HL-60 (cell line): ENCODE measurements around the gene KCNH8.

Source experiments
- CTCF ChIP-seq: IDR thresholded peaks from one replicate; pipeline ENCODE4 v1.5.1; 2011; ENCODE audit warnings: low read length, control low read depth, inconsistent platforms; ENCODE audit not compliant: insufficient read depth
- POLR2AphosphoS5 ChIP-seq: IDR thresholded peaks from 2 replicates; pipeline ENCODE4 v1.6.1; 2012; ENCODE audit warnings: low read depth
- SPI1 ChIP-seq: IDR thresholded peaks from 2 replicates; pipeline ENCODE4 v1.6.1; 2012; ENCODE audit warnings: low read depth, mild to moderate bottlenecking, borderline replicate concordance

GRCh38 chr3:19364148-19364547 is 215.8 kb downstream of the KCNH8 start:
- no peak for TF ChIP-seq CTCF
- TF ChIP-seq SPI1: no peak
- no peak for TF ChIP-seq POLR2AphosphoS5
